Fibroblast of pulmonary artery (primary cell): ENCODE data around the gene CCDC57.
A peak's percentile ranks its signal among the peaks of the same experiment; 100 is the strongest.

Source experiments
- DNase-seq: peaks from one replicate; pipeline ENCODE4 v3.0.0-alpha.2; 2010; ENCODE audit warnings: low read depth
- H3K4me3 ChIP-seq: replicated peaks from 2 replicates; pipeline ENCODE4 v1.5.1; 2011; ENCODE audit warnings: low read depth, mild to moderate bottlenecking, control low read depth, low read length, moderate library complexity
- CTCF ChIP-seq: IDR thresholded peaks from 2 replicates; pipeline ENCODE4 v1.5.1; 2011; ENCODE audit warnings: mild to moderate bottlenecking, control low read depth, low read length, inconsistent platforms; ENCODE audit errors: missing control alignments

The CCDC57 gene

GRCh38 chr17:82237083-82237745 lies 24.6 kb upstream of the CCDC57 start:
- no peak for DNase-seq
- TF ChIP-seq CTCF, result no peak
- H3K4me3 ChIP-seq, result no peak overlapping the region

DNA sequence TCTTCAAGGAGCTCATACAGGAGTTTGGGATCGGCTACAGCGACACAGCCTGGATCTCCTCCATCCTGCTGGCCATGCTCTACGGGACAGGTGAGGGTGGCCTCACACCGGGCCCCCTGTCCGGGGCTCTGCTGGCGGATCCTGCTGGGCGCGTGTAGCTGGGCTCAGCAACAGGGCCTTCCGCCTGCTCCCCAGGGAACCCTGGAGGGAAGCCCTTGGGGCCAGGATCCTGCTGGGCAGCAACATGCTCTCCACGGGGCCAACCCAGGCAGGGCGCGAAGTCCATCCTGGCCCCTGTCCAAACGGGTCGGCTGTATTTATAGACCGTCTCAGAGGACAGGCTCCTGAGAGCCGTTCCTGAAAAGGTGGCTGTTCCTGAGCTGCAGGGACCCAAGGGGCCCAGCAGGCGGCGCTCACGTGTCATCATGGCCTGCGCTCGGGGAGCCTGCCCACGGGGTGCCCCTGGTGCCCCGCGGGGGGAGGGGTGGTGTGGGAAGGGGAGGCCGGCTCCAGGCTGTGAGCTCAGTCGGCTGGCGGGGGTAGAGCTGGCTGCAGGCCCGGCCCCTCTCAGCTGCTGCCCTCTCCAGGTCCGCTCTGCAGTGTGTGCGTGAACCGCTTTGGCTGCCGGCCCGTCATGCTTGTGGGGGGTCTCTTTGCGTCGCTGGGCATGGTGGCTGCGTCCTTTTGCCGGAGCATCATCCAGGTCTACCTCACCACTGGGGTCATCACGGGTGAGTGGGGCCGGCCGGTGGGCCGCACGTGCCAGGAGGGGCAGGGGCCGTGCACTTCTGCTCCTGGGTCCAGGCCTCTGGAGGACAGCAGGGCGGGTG lies 23.7 kb upstream of the CCDC57 start:
- no peak overlapping the region for H3K4me3 ChIP-seq
- DNase-seq, result peak; percentile 54
- TF ChIP-seq CTCF, result peak; percentile 64

DNA sequence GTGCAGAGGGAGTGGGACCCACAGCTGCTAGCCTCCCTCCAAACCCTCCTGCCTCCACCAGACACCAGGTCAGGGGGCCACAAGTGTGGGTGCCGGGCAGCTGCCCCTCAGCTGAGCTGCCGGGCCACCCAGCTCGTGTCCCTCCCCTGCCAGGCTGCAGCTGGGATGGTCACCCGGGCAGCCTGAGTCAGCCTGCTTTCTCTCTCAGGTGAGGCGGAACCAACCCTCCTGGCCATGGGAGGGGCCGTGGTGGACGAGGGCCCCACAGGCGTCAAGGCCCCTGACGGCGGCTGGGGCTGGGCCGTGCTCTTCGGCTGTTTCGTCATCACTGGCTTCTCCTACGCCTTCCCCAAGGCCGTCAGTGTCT lies 23.1 kb upstream of the CCDC57 start:
- no peak for DNase-seq
- TF ChIP-seq CTCF, result no peak
- H3K4me3 ChIP-seq, result no peak overlapping the region

DNA sequence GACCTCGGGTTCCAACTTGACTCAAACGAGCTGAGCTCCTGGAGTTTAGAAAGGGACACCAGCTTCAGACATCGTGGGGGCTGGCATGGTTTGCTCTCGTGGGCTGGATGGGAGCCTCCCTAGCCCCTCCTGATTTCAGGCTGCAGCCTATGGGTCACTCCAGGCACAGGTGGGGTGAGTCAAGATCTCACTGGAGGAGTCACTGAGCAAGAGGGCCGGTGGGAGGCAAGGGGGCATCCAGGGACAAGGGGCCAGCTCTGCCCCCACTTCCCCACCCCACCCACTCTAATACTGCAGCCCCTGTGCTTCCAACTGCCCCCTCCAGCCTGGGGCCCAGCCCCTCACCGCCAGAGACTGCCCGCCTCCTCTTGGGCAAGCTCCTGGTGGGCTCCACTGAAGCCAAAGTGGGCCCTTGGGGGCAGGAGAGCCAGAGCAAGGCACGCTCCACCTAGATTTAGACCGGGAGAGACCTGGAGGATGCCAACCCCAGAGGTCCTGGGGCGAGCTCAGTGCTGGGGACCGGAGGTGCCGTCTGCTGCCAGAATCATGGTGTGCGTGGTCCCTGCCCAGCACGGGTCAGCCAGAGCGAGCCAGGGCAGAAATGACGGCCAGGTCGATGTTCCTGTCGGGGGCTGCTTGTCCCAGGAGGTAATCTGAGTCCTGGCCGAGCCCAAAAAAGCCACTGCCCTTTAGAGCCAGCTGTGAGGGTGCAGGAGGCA lies 22.6 kb upstream of the CCDC57 start:
- H3K4me3 ChIP-seq, result no peak overlapping the region
- no peak for TF ChIP-seq CTCF
- DNase-seq, result no peak

DNA sequence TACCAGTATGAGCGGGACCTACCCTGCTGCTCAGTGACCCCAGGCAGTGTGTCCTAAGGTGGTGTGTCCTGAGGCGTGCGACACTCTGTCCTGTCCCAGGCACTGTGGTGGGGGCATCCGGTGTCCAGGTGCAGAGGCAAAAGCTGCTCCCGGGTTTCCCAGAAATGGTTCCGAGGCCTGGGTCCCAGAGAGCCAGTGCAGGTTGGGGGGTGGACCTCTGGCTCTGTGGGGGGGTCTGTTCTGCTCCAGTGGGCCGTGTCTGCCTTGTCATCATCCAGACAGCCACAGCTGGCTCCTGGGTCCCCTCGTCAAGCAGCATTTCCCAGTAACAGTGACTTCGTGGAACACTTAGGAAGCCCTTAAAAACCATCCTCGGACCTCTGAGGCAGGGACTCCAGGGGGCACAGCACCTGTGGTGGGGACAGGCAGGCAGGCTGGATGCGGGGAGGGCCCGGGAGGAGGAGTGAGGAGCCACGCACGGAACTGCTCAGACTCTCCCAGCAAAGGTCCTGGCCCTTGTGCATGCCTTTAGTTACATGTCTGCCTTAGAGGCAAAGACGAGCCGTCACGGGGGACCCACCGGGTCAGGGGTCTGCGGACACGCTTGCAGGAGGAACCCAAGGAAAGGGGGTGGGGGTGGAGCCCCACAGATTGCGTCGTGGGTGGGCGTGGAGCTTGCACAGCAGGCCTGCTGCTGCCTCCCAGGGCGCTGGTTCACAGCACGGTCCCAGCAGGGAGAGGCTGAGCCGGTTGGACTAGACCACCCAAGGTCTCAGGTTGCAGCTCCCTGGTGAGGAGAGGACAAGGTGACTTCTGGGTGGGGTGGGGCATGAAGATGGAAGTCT lies 21.8 kb upstream of the CCDC57 start:
- DNase-seq, result no peak
- TF ChIP-seq CTCF, result no peak
- no peak overlapping the region for H3K4me3 ChIP-seq
